K562 (cell line): ENCODE measurements around the gene TCF12. TPM values are rescaled to one million over a fixed set of nuclear protein-coding genes. Genes with fewer than 3 reads are reported as not detected.

Source experiments
- ATAC-seq: fragments of 200-7000 bp; cut with Tn5 transposase; 3 replicates; pipeline ENCODE4 v1.9.1; 2020; ENCODE audit warnings: moderate library complexity
- BruUV-seq: library from RNA; stranded (reverse); fragments of 400-500 nt; replicated peaks from 2 replicates; lab custom pipeline; 2021; lab: Mats Ljungman, UMichigan
- CTCF ChIA-PET: fragments of 300-600 bp; formaldehyde crosslinking; extraction: SDS; loops from one replicate; lab custom pipeline; 2021; ENCODE audit warnings: low intra/inter-chr PET ratio; lab: Yijun Ruan, JAX
- POLR2A ChIA-PET: fragments of 300-600, 350-650 bp; sonication (Branson Sonifier 250); formaldehyde crosslinking; extraction: SDS; loops from one replicate; lab custom pipeline; 2021; ENCODE audit warnings: antibody characterized with exemption, inconsistent platforms; lab: Yijun Ruan, JAX
- DNase-seq, 4 experiments: peaks; one replicate each; pipeline versions ENCODE4 v3.0.0 to v3.0.0-alpha.2; 2011 to 2018; ENCODE audit warnings: low spot score in 3 of 4, mixed read lengths in 3 of 4; ENCODE audit errors: extremely low read depth in 1 of 4
- FAIRE-seq: peaks from 2 replicates; lab custom pipeline; 2011; peaks lifted over from hg19 to GRCh38; lab: Jason Lieb, UNC
- H2AFZ ChIP-seq: 2 replicates; pipeline ENCODE4 v1.6.0; 2011; ENCODE audit warnings: low read depth, low read length, control low read depth, inconsistent platforms
- H3K27ac ChIP-seq: fragments of 200-600 bp; 3 replicates; pipeline ENCODE4 v1.8.0; 2011; ENCODE audit warnings: low read depth, mild to moderate bottlenecking, control low read depth, inconsistent platforms, low read length, moderate library complexity, mixed read lengths; ENCODE audit errors: extremely low read depth
- H3K27me3 ChIP-seq, 2 experiments: fragments of 300-600 bp in 1 of 2; 2 replicates in 1 of 2; 3 replicates in 1 of 2; pipeline versions ENCODE4 v1.6.0 to v1.8.0; 2011; ENCODE audit warnings: inconsistent platforms in 2 of 2, low read length in 2 of 2, mild to moderate bottlenecking in 1 of 2, mixed read lengths in 1 of 2, moderate library complexity in 1 of 2; ENCODE audit not compliant: control insufficient read depth in 2 of 2, insufficient read depth in 2 of 2
- H3K36me3 ChIP-seq: fragments of 300-600 bp; 3 replicates; pipeline ENCODE4 v1.8.0; 2011; ENCODE audit warnings: mild to moderate bottlenecking, low read length, inconsistent platforms; ENCODE audit not compliant: control insufficient read depth, insufficient read depth
- H3K4me1 ChIP-seq, 2 experiments: fragments of 200-600 bp in 1 of 2; replicated peaks in 1 of 2; 2 replicates in 1 of 2; 3 replicates in 1 of 2; pipeline versions ENCODE4 v1.5.1 to v1.8.0; 2011; ENCODE audit warnings: inconsistent platforms in 2 of 2, low read length in 2 of 2, mild to moderate bottlenecking in 1 of 2, mixed read lengths in 1 of 2, moderate library complexity in 1 of 2; ENCODE audit not compliant: control insufficient read depth in 2 of 2, insufficient read depth in 2 of 2
- H3K4me2 ChIP-seq: 2 replicates; pipeline ENCODE4 v1.6.1; 2011; ENCODE audit warnings: low read length, control low read depth, inconsistent platforms, mixed read lengths; ENCODE audit not compliant: insufficient read depth
- H3K4me3 ChIP-seq: fragments of 200-600 bp; sonication (generic), shearing (Covaris generic); 2 replicates; pipeline ENCODE4 v1.5.1; 2016; ENCODE audit warnings: control low read depth, inconsistent platforms
- H3K79me2 ChIP-seq: fragments of 200-600 bp; 3 replicates; pipeline ENCODE4 v1.8.0; 2011; ENCODE audit warnings: low read length, inconsistent platforms; ENCODE audit not compliant: control insufficient read depth, insufficient read depth
- H3K9ac ChIP-seq, 2 experiments: 2 replicates each; pipeline versions ENCODE4 v1.6.0 to v1.6.1; 2011; ENCODE audit warnings: low read depth in 2 of 2, low read length in 2 of 2, control low read depth in 1 of 2, inconsistent platforms in 1 of 2, mild to moderate bottlenecking in 1 of 2, mixed read lengths in 1 of 2; ENCODE audit not compliant: insufficient read depth in 1 of 2
- H3K9me1 ChIP-seq: one replicate; pipeline ENCODE4 v1.6.0; 2011; ENCODE audit warnings: inconsistent platforms, mild to moderate bottlenecking, low read length, moderate library complexity; ENCODE audit not compliant: control insufficient read depth, insufficient read depth
- H3K9me3 ChIP-seq: replicated peaks from 2 replicates; pipeline ENCODE4 v1.5.1; 2011; ENCODE audit warnings: low read depth, low read length, inconsistent platforms; ENCODE audit not compliant: control insufficient read depth, insufficient read depth
- H4K20me1 ChIP-seq: replicated peaks from 2 replicates; pipeline ENCODE4 v1.6.1; 2011; ENCODE audit warnings: low read length, inconsistent platforms, mixed read lengths; ENCODE audit not compliant: control insufficient read depth, insufficient read depth
- ASH1L ChIP-seq: fragments of 450-650 bp; IDR thresholded peaks from 2 replicates; pipeline ENCODE4 v1.6.1; 2018; ENCODE audit warnings: borderline replicate concordance, mild to moderate bottlenecking, low read depth; ENCODE audit not compliant: partially characterized antibody
- CBFA2T3 ChIP-seq: fragments of 450-650 bp; IDR thresholded peaks from 2 replicates; pipeline ENCODE4 v1.6.1; 2017
- CBX2 ChIP-seq: fragments of 200-600 bp; sonication (generic); IDR thresholded peaks from one replicate; pipeline ENCODE4 v1.6.1; 2012; ENCODE audit warnings: mild to moderate bottlenecking, low read length, inconsistent platforms; ENCODE audit not compliant: insufficient read depth, poor library complexity, severe bottlenecking
- HDAC8 ChIP-seq: fragments of 450-650 bp; IDR thresholded peaks from 2 replicates; pipeline ENCODE4 v1.6.1; 2016; ENCODE audit warnings: mild to moderate bottlenecking, missing genetic modification characterization, moderate library complexity, missing compliant biosample characterization
- HMG20B ChIP-seq: fragments of 250-450 bp; sonication (Bioruptor Pico); IDR thresholded peaks from 2 replicates; pipeline ENCODE4 v1.5.0; 2021; ENCODE audit warnings: mild to moderate bottlenecking
- MBD2 ChIP-seq: sonication (generic); IDR thresholded peaks from 2 replicates; pipeline ENCODE4 v1.6.1; 2016; ENCODE audit warnings: low read depth, borderline replicate concordance
- MCM3 ChIP-seq: fragments of 450-650 bp; IDR thresholded peaks from 2 replicates; pipeline ENCODE4 v1.6.1; 2016
- MCM7 ChIP-seq, 2 experiments: fragments of 450-650 bp; IDR thresholded peaks; 2 replicates each; pipeline ENCODE4 v1.6.1; 2016 to 2018
- PCBP2 ChIP-seq: fragments of 200-400 bp; formaldehyde crosslinking; IDR thresholded peaks from 2 replicates; pipeline ENCODE4 v1.6.1; 2018; ENCODE audit warnings: low read length, low read depth, mild to moderate bottlenecking, moderate library complexity; ENCODE audit not compliant: poor library complexity, severe bottlenecking
- RBFOX2 ChIP-seq: fragments of 200-400 bp; formaldehyde crosslinking; IDR thresholded peaks from 2 replicates; pipeline ENCODE4 v1.6.1; 2017; ENCODE audit warnings: low read depth, mild to moderate bottlenecking, low read length, moderate library complexity
- SIX5 ChIP-seq, 2 experiments: IDR thresholded peaks; 2 replicates each; pipeline ENCODE4 v1.6.1; 2011; ENCODE audit warnings: low read length in 2 of 2, borderline replicate concordance in 1 of 2, low read depth in 1 of 2, mild to moderate bottlenecking in 1 of 2, moderate library complexity in 1 of 2; ENCODE audit not compliant: insufficient read depth in 1 of 2
- ZNF121 ChIP-seq: sonication (generic); formaldehyde crosslinking; conservative IDR thresholded peaks from 2 replicates; pipeline ENCODE4 v1.8.0; 2022; ENCODE audit warnings: missing genetic modification reagents
- WGBS: fragments of 100-300 bp; shearing (Covaris generic); methylation state at CpG from one replicate; pipeline ENCODE4 v1.1.6; 2016; ENCODE audit warnings: low coverage, mixed read lengths; ENCODE audit not compliant: insufficient coverage; ENCODE audit errors: missing lambda C conversion rate; 5-methylcytosine and 5-hydroxymethylcytosine counted together
- in situ Hi-C: fragments of 300-500 bp; cut with MboI; formaldehyde crosslinking; loops from 4 replicates; pipeline ENCODE4 v1.15.0; 2018; ENCODE audit warnings: inconsistent platforms, mixed read lengths
- intact Hi-C: fragments of 100-400 bp; cut with micrococcal nuclease; formaldehyde crosslinking; loops from 2 replicates; pipeline ENCODE4 v1.14.2; 2022
- polyA plus RNA-seq, 8 experiments: library from polyadenylated mRNA; depleted of rRNA in 4 of 8; stranded (reverse) in 5 of 8; unstranded in 3 of 8; fragments of >200 nt; fragmentation: Nextera tagmentation in 2 of 8; fragmentation: Illumina TruSeq in 1 of 8; extraction: Ambion mirVana in 2 of 8; extraction: Trizol in 1 of 8; gene quantifications; 2 replicates each; pipeline versions ENCODE4 v1.2.1 to v1.2.3, GENCODE V29; 2011 to 2014; ENCODE audit warnings: inconsistent platforms in 1 of 8, missing spikeins in 1 of 8
- total RNA-seq, 7 experiments: library from RNA; depleted of rRNA in 6 of 7; stranded (reverse); fragments of >200 nt in 6 of 7; fragmentation: Illumina TruSeq in 2 of 7; extraction: Trizol in 2 of 7; gene quantifications; 2 replicates each; pipeline versions ENCODE4 v1.2.1 to v1.2.3, GENCODE V29; 2011 to 2021; ENCODE audit warnings: low replicate concordance in 1 of 7
- TF ChIP-seq, protein P1 (sequence below): sonication (generic); formaldehyde crosslinking; IDR thresholded peaks from 2 replicates; pipeline ENCODE4 v1.8.0; 2022; ENCODE audit warnings: missing genetic modification reagents, mild to moderate bottlenecking, moderate library complexity, borderline replicate concordance
- TF ChIP-seq, protein P2 (sequence below): fragments of 450-650 bp; IDR thresholded peaks from 2 replicates; pipeline ENCODE4 v1.7.0; 2016; ENCODE audit warnings: borderline replicate concordance
- TF ChIP-seq, protein P3 (sequence below): fragments of 450-650 bp; IDR thresholded peaks from 2 replicates; pipeline ENCODE4 v1.6.1; 2014; ENCODE audit warnings: low read depth, mild to moderate bottlenecking, moderate library complexity, borderline replicate concordance
- TF ChIP-seq, protein P4 (sequence below): fragments of 250-450 bp; sonication (Bioruptor Pico); IDR thresholded peaks from 2 replicates; pipeline ENCODE4 v1.8.0; 2021; ENCODE audit warnings: moderate library complexity, mild to moderate bottlenecking, inconsistent platforms

The TCF12 gene
- total and polyA plus RNA-seq, 9 of the 15 experiments (the other 6 are each of a cell fraction or from before 2014, with no cell fraction given), result 10.5 to 132 (median 52.9) TPM

DNA sequence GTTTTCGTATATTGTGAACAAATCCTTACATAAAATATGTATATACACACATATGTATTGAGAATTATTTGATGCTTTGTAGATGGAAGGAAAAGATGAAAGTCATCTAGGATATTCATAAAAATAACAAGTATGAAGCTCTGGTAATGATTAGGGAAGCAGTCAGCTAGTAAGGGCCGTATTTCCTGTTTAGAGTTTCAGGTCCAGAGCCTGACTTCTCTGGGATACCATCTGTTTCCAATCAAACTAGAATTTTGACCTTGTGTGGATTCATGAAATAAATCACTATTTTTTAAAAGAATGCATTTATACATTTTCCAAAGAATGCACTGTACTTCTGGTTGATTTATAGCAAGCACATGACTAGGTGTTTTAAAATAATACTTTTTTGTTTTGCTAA, 301.8 kb downstream of the TCF12 start:
- H4K20me1 ChIP-seq, result no peaks in the 10 kb centered on the region
- 96% methylated on average over 2 of the region's 2 CpGs for WGBS
- FAIRE-seq (peak; percentile 32), ATAC-seq (no peak), DNase-seq (no peak)
- no peaks in the 10 kb centered on the region for H3K9me3 ChIP-seq
- H2AFZ ChIP-seq, result no peak overlapping the region
- CTCF ChIA-PET, result no interaction called here
- intact Hi-C loops, result loop anchor here (5.0 kb wide), 2 partner anchors 102 to 333 kb away; no protein-coding TSS in a partner anchor
- H3K4me1 ChIP-seq, result peaks cover 3 to 20% of the 10 kb centered on the region in 2 experiments; a peak in 2 of 5 replicates
- in situ Hi-C loops, result no loop called here
- no peak overlapping the region for H3K27ac ChIP-seq
- no peak overlapping the region for H3K4me3 ChIP-seq
- BruUV-seq, result no TSS peak
- no peak overlapping the region for H3K4me2 ChIP-seq
- H3K9me1 ChIP-seq, result no peaks in the 10 kb centered on the region
- H3K36me3 ChIP-seq, result no peaks in the 10 kb centered on the region
- no peak overlapping the region for H3K9ac ChIP-seq
- POLR2A ChIA-PET, result interaction anchor here (0.6 kb wide), 1 partner anchor 365 kb away, joined by 3 read pairs; no protein-coding TSS in a partner anchor
- TF ChIP-seq CBX2 (no peak), MBD2 (no peak), RBFOX2 (no peak), MCM7 (IDR thresholded peaks at IDR 0.05) (no peak), ASH1L (no peak), HMG20B (no peak), HDAC8 (tag) (no peak), CBFA2T3 (no peak), PCBP2 (no peak), MCM3 (no peak), SIX5 (IDR thresholded peaks at IDR 0.05; ENCODE audit: borderline replicate concordance in 1 of 2, insufficient read depth in 1 of 2, low read depth in 1 of 2, low read length in 2 of 2) (no peak), ZNF121 (CRISPR knock-in tag) (no peak)
- TF ChIP-seq, protein P1, sequence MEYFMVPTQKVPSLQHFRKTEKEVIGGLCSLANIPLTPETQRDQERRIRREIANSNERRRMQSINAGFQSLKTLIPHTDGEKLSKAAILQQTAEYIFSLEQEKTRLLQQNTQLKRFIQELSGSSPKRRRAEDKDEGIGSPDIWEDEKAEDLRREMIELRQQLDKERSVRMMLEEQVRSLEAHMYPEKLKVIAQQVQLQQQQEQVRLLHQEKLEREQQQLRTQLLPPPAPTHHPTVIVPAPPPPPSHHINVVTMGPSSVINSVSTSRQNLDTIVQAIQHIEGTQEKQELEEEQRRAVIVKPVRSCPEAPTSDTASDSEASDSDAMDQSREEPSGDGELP (CRISPR knock-in tag), result no peak
- TF ChIP-seq, protein P2, sequence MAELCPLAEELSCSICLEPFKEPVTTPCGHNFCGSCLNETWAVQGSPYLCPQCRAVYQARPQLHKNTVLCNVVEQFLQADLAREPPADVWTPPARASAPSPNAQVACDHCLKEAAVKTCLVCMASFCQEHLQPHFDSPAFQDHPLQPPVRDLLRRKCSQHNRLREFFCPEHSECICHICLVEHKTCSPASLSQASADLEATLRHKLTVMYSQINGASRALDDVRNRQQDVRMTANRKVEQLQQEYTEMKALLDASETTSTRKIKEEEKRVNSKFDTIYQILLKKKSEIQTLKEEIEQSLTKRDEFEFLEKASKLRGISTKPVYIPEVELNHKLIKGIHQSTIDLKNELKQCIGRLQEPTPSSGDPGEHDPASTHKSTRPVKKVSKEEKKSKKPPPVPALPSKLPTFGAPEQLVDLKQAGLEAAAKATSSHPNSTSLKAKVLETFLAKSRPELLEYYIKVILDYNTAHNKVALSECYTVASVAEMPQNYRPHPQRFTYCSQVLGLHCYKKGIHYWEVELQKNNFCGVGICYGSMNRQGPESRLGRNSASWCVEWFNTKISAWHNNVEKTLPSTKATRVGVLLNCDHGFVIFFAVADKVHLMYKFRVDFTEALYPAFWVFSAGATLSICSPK, result no peak
- TF ChIP-seq, protein P3, sequence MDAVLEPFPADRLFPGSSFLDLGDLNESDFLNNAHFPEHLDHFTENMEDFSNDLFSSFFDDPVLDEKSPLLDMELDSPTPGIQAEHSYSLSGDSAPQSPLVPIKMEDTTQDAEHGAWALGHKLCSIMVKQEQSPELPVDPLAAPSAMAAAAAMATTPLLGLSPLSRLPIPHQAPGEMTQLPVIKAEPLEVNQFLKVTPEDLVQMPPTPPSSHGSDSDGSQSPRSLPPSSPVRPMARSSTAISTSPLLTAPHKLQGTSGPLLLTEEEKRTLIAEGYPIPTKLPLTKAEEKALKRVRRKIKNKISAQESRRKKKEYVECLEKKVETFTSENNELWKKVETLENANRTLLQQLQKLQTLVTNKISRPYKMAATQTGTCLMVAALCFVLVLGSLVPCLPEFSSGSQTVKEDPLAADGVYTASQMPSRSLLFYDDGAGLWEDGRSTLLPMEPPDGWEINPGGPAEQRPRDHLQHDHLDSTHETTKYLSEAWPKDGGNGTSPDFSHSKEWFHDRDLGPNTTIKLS, result no peak
- TF ChIP-seq, protein P4, sequence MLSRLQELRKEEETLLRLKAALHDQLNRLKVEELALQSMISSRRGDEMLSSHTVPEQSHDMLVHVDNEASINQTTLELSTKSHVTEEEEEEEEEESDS (CRISPR knock-in tag), result no peak
- peaks cover 34% of the 10 kb centered on the region for H3K79me2 ChIP-seq
- H3K27me3 ChIP-seq, result no peaks in the 10 kb centered on the region
